Activated gamma-delta T cell treated with Interleukin-2 at 50 U/mL for 16 hours (primary cell): ENCODE data around the gene DEXI.

Source experiments
- DNase-seq: peaks from one replicate; pipeline ENCODE4 v3.0.0-alpha.2; 2020

Gene DEXI

GRCh38 chr16:10942352-10943063 lies at the start of gene DEXI:
DEXI (minus strand) TSS chr16:10942468; CDS start chr16:10942005, 463 bp downstream.
- peak; percentile 93 for DNase-seq

GRCh38 chr16:10990378-10990777 lies 48.1 kb upstream of the DEXI start:
- DNase-seq, result no peak

GRCh38 chr16:10989559-10989958 lies 47.3 kb upstream of the DEXI start:
- no peak for DNase-seq

GRCh38 chr16:10988879-10989278 lies 46.6 kb upstream of the DEXI start:
- DNase-seq, result no peak

GRCh38 chr16:10988164-10988803 lies 46.0 kb upstream of the DEXI start:
- no peak for DNase-seq

GRCh38 chr16:10987361-10988163 lies 45.3 kb upstream of the DEXI start:
- DNase-seq, result no peak

GRCh38 chr16:10984509-10984908 lies 42.2 kb upstream of the DEXI start:
- no peak for DNase-seq

GRCh38 chr16:10983159-10983558 lies 40.9 kb upstream of the DEXI start:
- no peak for DNase-seq

- no peak for DNase-seq
These were observed 40.3 kb upstream of the DEXI start for GRCh38 chr16:10982465-10983150.

- DNase-seq, result no peak
These were observed 39.5 kb upstream of the DEXI start for GRCh38 chr16:10981697-10982216.

GRCh38 chr16:10980813-10981212 lies 38.5 kb upstream of the DEXI start:
- DNase-seq, result no peak

GRCh38 chr16:10979717-10980601 lies 37.7 kb upstream of the DEXI start:
- DNase-seq, result no peak

GRCh38 chr16:10978871-10979446 lies 36.7 kb upstream of the DEXI start:
- DNase-seq, result no peak

- DNase-seq, result no peak
These were observed 35.9 kb upstream of the DEXI start for GRCh38 chr16:10978124-10978523.

GRCh38 chr16:10976634-10977033 lies 34.4 kb upstream of the DEXI start:
- DNase-seq, result no peak

- DNase-seq, result no peak
These were observed 30.7 kb upstream of the DEXI start for GRCh38 chr16:10972819-10973464.

GRCh38 chr16:10972108-10972818 lies 30.0 kb upstream of the DEXI start:
- no peak for DNase-seq

- peak; percentile 38 for DNase-seq
These were observed 29.3 kb upstream of the DEXI start for GRCh38 chr16:10971560-10971961.

GRCh38 chr16:10970065-10970464 lies 27.8 kb upstream of the DEXI start:
- DNase-seq, result no peak

- DNase-seq, result no peak
These were observed 27.3 kb upstream of the DEXI start for GRCh38 chr16:10969615-10970014.
